B cell (primary cell): Measurements from ENCODE around the gene RHOBTB3. TPM values are rescaled to one million over a fixed set of nuclear protein-coding genes. Genes with fewer than 3 reads are reported as not detected.

Experiments used
- ATAC-seq: fragments of 200-7000 bp; cut with Tn5 transposase; one replicate; pipeline ENCODE4 v1.10.0; 2021; ENCODE audit warnings: low read depth, mild to moderate bottlenecking, moderate number of reproducible peaks, moderate library complexity
- CTCF ChIA-PET: fragments of 350-600 bp; sonication (Branson Sonifier 250); formaldehyde crosslinking; loops from one replicate; lab custom pipeline; 2021; ENCODE audit warnings: antibody characterized with exemption, inconsistent platforms; lab: Charles Lee
- POLR2A ChIA-PET: fragments of 350-600 bp; sonication (Branson Sonifier 250); formaldehyde crosslinking; loops from one replicate; lab custom pipeline; 2021; ENCODE audit warnings: antibody characterized with exemption; lab: Charles Lee
- DNase-seq: peaks from one replicate; pipeline ENCODE4 v3.0.0; 2013
- H2AFZ ChIP-seq: 2 replicates; pipeline ENCODE4 v1.6.1; 2012; ENCODE audit warnings: mild to moderate bottlenecking, low read depth, low read length; ENCODE audit not compliant: insufficient read depth, poor library complexity, severe bottlenecking
- H3K27ac ChIP-seq, 2 donors: 1 replicate in 1 of 2; 2 replicates in 1 of 2; pipeline ENCODE4 v1.5.1; 2012 to 2013; ENCODE audit warnings: low read length in 2 of 2, mild to moderate bottlenecking in 2 of 2, moderate library complexity in 1 of 2
- H3K27me3 ChIP-seq, 4 experiments: fragments of 200-600 bp in 1 of 4; sonication (generic) in 1 of 4; replicated peaks in 1 of 4; 1 replicate in 2 of 4; 2 replicates in 2 of 4; pipeline versions ENCODE4 v1.6.1 to v1.7.0; 2013 to 2016; ENCODE audit warnings: low read length in 3 of 4, mild to moderate bottlenecking in 2 of 4, mixed read lengths in 1 of 4, moderate library complexity in 1 of 4; ENCODE audit not compliant: insufficient read depth in 4 of 4, control insufficient read depth in 3 of 4; ENCODE audit errors: control extremely low read depth in 1 of 4
- H3K36me3 ChIP-seq, 2 experiments: replicated peaks in 1 of 2; 1 replicate in 1 of 2; 2 replicates in 1 of 2; pipeline versions ENCODE4 v1.6.1 to v1.7.1; 2013; ENCODE audit warnings: low read length in 1 of 2; ENCODE audit not compliant: insufficient read depth in 2 of 2, control insufficient read depth in 1 of 2; ENCODE audit errors: control extremely low read depth in 1 of 2, extremely low read depth in 1 of 2
- H3K4me1 ChIP-seq, 2 donors: fragments of 200-600 bp in 1 of 2; sonication (generic) in 1 of 2; 1 replicate in 1 of 2; 2 replicates in 1 of 2; pipeline versions ENCODE4 v1.5.1 to v1.6.1; 2013 to 2017; ENCODE audit warnings: low read length in 2 of 2; ENCODE audit not compliant: control insufficient read depth in 2 of 2, insufficient read depth in 2 of 2
- H3K4me2 ChIP-seq: replicated peaks from 2 replicates; pipeline ENCODE3; 2012; ENCODE audit warnings: mild to moderate bottlenecking, low read depth, low read length; ENCODE audit not compliant: poor library complexity, severe bottlenecking
- H3K4me3 ChIP-seq, 5 experiments: fragments of 200-600 bp in 1 of 5; sonication (generic) in 1 of 5; 1 replicate in 3 of 5; 2 replicates in 2 of 5; pipeline versions ENCODE4 v1.5.1 to v1.7.0; 2011 to 2016; ENCODE audit warnings: low read length in 4 of 5, mild to moderate bottlenecking in 4 of 5, low read depth in 2 of 5, control low read depth in 1 of 5, moderate library complexity in 1 of 5; ENCODE audit not compliant: insufficient read depth in 1 of 5; ENCODE audit errors: control extremely low read depth in 1 of 5, extremely low read depth in 1 of 5
- H3K79me2 ChIP-seq: fragments of 200-600 bp; sonication (generic); one replicate; pipeline ENCODE4 v1.6.0; 2016; ENCODE audit warnings: low read length; ENCODE audit not compliant: control insufficient read depth, insufficient read depth
- H3K9ac ChIP-seq: fragments of 200-600 bp; sonication (generic); 2 replicates; pipeline ENCODE4 v1.6.1; 2017; ENCODE audit warnings: mild to moderate bottlenecking, low read length, moderate library complexity
- H3K9me3 ChIP-seq, 3 donors: one replicate each; pipeline versions ENCODE4 v1.6.1 to v1.7.1; 2013; ENCODE audit warnings: low read length in 2 of 3; ENCODE audit not compliant: control insufficient read depth in 2 of 3, insufficient read depth in 1 of 3; ENCODE audit errors: control extremely low read depth in 1 of 3
- H4K20me1 ChIP-seq: 2 replicates; pipeline ENCODE4 v1.6.0; 2012; ENCODE audit warnings: mild to moderate bottlenecking, low read length; ENCODE audit not compliant: insufficient read depth, control insufficient read depth, poor library complexity, severe bottlenecking
- H3K27ac Mint-ChIP-seq: one replicate; pipeline ENCODE4 v1.8.0; 2021; ENCODE audit warnings: mixed read lengths
- H3K27me3 Mint-ChIP-seq: one replicate; pipeline ENCODE4 v1.8.0; 2021; ENCODE audit warnings: mixed read lengths
- H3K4me1 Mint-ChIP-seq: one replicate; pipeline ENCODE4 v1.8.0; 2021; ENCODE audit warnings: mixed read lengths
- H3K4me3 Mint-ChIP-seq: one replicate; pipeline ENCODE4 v1.8.0; 2021; ENCODE audit warnings: mixed read lengths
- H3K9me3 Mint-ChIP-seq: one replicate; pipeline ENCODE4 v1.8.0; 2022; ENCODE audit warnings: mixed read lengths; ENCODE audit not compliant: insufficient read depth
- CTCF ChIP-seq: fragments of 200-600 bp; IDR thresholded peaks from one replicate; pipeline ENCODE4 v1.8.0; 2022; ENCODE audit warnings: antibody characterized with exemption, mild to moderate bottlenecking
- EZH2 ChIP-seq: IDR thresholded peaks from 2 replicates; pipeline ENCODE4 v1.6.1; 2012; ENCODE audit warnings: borderline replicate concordance, low read depth, mild to moderate bottlenecking, moderate library complexity, low read length; ENCODE audit not compliant: insufficient read depth, poor library complexity, severe bottlenecking
- WGBS: methylation state at CpG from one replicate; pipeline ENCODE4 v1.1.5; 2013; ENCODE audit warnings: missing lambda C conversion rate; ENCODE audit not compliant: insufficient coverage; 5-methylcytosine and 5-hydroxymethylcytosine counted together
- intact Hi-C: fragments of 100-400 bp; cut with micrococcal nuclease; formaldehyde crosslinking; loops from one replicate; pipeline ENCODE4 v1.10.0; 2022
- polyA plus RNA-seq: library from polyadenylated mRNA; depleted of rRNA; stranded (reverse); fragments of >200 nt; gene quantifications from 2 replicates; pipeline ENCODE4 v1.2.3, GENCODE V29; 2012
- total RNA-seq, 2 donors: library from RNA; stranded (reverse); fragments of 120-200 nt in 1 of 2; gene quantifications; 1 replicate in 1 of 2; 2 replicates in 1 of 2; pipeline versions ENCODE4 v1.2.3 to v1.2.4, GENCODE V29; 2013 to 2022

The RHOBTB3 gene
- total and polyA plus RNA-seq, 2 donors (not counting 1 experiment from before 2014, with no cell fraction given) = 1.7 to 5.0 TPM

- Mint-ChIP-seq H3K4me1 (no peaks in the 10 kb centered on the region), H3K27me3 (no peaks in the 10 kb centered on the region), H3K4me3 (no peak overlapping the region), H3K27ac (no peak overlapping the region), H3K9me3 (no peaks in the 10 kb centered on the region)
- TF ChIP-seq EZH2 = no peak
- no peak for TF ChIP-seq CTCF
- POLR2A ChIA-PET = no interaction called here
- ATAC-seq = no peak
- WGBS = 80% methylated on average over 2 of the region's 2 CpGs
- H3K36me3 ChIP-seq = no peaks in the 10 kb centered on the region
- DNase-seq = no peak
- no peak overlapping the region for H3K9ac ChIP-seq
- H3K9me3 ChIP-seq = no peaks in the 10 kb centered on the region
- no peak overlapping the region for H3K4me3 ChIP-seq
- H3K27ac ChIP-seq = no peak overlapping the region
- H3K27me3 ChIP-seq = no peaks in the 10 kb centered on the region
- intact Hi-C loops = no loop called here
- H3K4me2 ChIP-seq = no peak overlapping the region
- H4K20me1 ChIP-seq = no peaks in the 10 kb centered on the region
- H3K4me1 ChIP-seq = peaks cover 5 to 13% of the 10 kb centered on the region in 2 donors
- no peak overlapping the region for H2AFZ ChIP-seq
- CTCF ChIA-PET = interaction anchor here (1.3 to 1.4 kb wide), 2 partner anchors 63 to 77 kb away, joined by 3 to 4 read pairs; no protein-coding TSS in a partner anchor
- H3K79me2 ChIP-seq = no peaks in the 10 kb centered on the region
Measured at GRCh38 chr5:95718738-95719137, 12.4 kb upstream of the RHOBTB3 start.

- DNase-seq = no peak
- no peak overlapping the region for H3K27ac Mint-ChIP-seq
- ChIA-PET CTCF (no interaction called here), POLR2A (no interaction called here)
- no peaks in the 10 kb centered on the region for H3K9me3 Mint-ChIP-seq
- H3K27me3 Mint-ChIP-seq = no peaks in the 10 kb centered on the region
- H3K4me2 ChIP-seq = no peak overlapping the region
- H3K9ac ChIP-seq = no peak overlapping the region
- no peaks in the 10 kb centered on the region for H3K4me1 Mint-ChIP-seq
- intact Hi-C loops = no loop called here
- H3K9me3 ChIP-seq = no peaks in the 10 kb centered on the region
- no peaks in the 10 kb centered on the region for H4K20me1 ChIP-seq
- H3K27ac ChIP-seq = no peak overlapping the region
- WGBS = 83% methylated on average over 1 of the region's 3 CpGs
- no peak overlapping the region for H2AFZ ChIP-seq
- no peak overlapping the region for H3K4me3 Mint-ChIP-seq
- no peaks in the 10 kb centered on the region for H3K36me3 ChIP-seq
- no peaks in the 10 kb centered on the region for H3K27me3 ChIP-seq
- ATAC-seq = no peak
- no peaks in the 10 kb centered on the region for H3K79me2 ChIP-seq
- H3K4me3 ChIP-seq = no peak overlapping the region
- TF ChIP-seq EZH2 (no peak), CTCF (no peak)
- peaks cover 5 to 13% of the 10 kb centered on the region in 2 donors for H3K4me1 ChIP-seq
Measured at GRCh38 chr5:95720094-95720786, 10.9 kb upstream of the RHOBTB3 start.
